Right ventricle myocardium superior (tissue), 1 donor: ENCODE results near the gene TMEM217. TPM values are rescaled to one million over a fixed set of nuclear protein-coding genes. Genes with fewer than 3 reads are reported as not detected.
"Not testable (repeated sequence)": the region's sequence is repeated elsewhere in the genome, so short reads cannot be mapped to it uniquely, and the experiment has no call there.

ENCODE experiments used
- ATAC-seq: fragments of 200-7000 bp; cut with Tn5 transposase; one replicate; pipeline ENCODE4 v1.9.1; 2020; ENCODE audit warnings: mild to moderate bottlenecking; ENCODE audit not compliant: poor library complexity
- DNase-seq: peaks from one replicate; pipeline ENCODE4 v3.0.0-alpha.2; 2020
- intact Hi-C: fragments of 100-400 bp; cut with DNase I; formaldehyde crosslinking; loops from one replicate; pipeline ENCODE4 v1.11.2; 2022
- total RNA-seq: library from RNA; stranded (reverse); fragmentation: NEBNext Ultra II Directional; extraction: Animal tissue kit (Norgen Biotek cat#: 25700); gene quantifications from one replicate; pipeline ENCODE4 v1.2.1, GENCODE V29; 2021
- donor health status: DM: no; HTN: yes; CAD: no; lungs with severe emphysema.

TMEM217 gene
- total RNA-seq, 1 donor from 2014 or later = not detected

GRCh38 chr6:37202788-37203491 lies 55.0 kb downstream of the TMEM217 start:
- intact Hi-C loops = loop anchor here (10.0 kb wide), 1 partner anchor 438 kb away; no protein-coding TSS in a partner anchor
- no peak for ATAC-seq

DNA sequence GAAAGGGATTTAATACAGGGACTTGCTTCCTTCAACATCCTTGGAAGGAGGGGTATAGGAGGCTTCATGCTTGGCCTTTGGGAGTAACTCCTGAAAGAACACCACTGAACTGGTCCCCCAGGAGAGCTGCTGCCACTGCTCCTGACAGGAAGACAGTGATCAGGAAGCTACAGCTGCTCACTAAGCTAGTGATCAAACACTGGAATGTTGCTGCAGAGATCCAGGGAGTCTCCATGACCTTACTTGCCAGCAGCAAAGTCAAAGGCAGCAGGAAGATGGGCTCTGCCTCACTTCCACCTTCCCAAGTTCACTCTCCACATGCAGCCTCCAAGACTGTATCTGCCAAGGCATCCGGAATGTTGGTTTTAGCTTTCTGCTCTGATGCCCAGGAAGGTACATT lies 56.2 kb downstream of the TMEM217 start:
- DNase-seq = no peak
- ATAC-seq = no peak
- intact Hi-C loops = loop anchor here (10.0 kb wide), 1 partner anchor 437 kb away; no protein-coding TSS in a partner anchor

More at GRCh38 chr6:37202788-37203491, 55.0 kb downstream of the TMEM217 start:
- no peak for DNase-seq

- intact Hi-C loops = loop anchor here (10.0 kb wide), 1 partner anchor 435 kb away; no protein-coding TSS in a partner anchor
- ATAC-seq = no peak
- DNase-seq = no peak
Measured at GRCh38 chr6:37200085-37200484, 57.9 kb downstream of the TMEM217 start.

DNA sequence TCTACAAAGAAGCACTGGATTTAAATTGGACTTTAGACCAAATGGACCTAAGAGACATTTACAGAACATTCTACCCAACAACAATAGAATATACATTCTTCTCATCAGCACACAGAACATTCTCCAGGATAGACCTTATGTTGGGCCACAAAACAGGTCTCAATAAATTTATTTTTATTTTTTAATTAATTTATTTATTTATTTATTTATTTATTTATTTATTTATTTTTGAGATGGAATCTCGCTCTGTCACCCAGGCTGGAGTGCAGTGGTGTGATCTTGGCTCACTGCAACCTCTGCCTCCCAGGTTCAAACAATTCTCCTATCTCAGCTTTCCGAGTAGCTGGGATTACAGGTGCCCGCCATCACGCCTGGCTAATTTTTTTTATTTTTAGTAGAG lies 61.5 kb downstream of the TMEM217 start:
- ATAC-seq, DNase-seq, intact Hi-C loops: not testable (repeated sequence)

- intact Hi-C loops = not testable (repeated sequence)
Measured at GRCh38 chr6:37194886-37195285, 63.1 kb downstream of the TMEM217 start.

GRCh38 chr6:37192666-37193065 lies 65.3 kb downstream of the TMEM217 start:
- ATAC-seq = no peak
- intact Hi-C loops = no loop called here

More at GRCh38 chr6:37194886-37195285, 63.1 kb downstream of the TMEM217 start:
- ATAC-seq, DNase-seq: not testable (repeated sequence)

DNA sequence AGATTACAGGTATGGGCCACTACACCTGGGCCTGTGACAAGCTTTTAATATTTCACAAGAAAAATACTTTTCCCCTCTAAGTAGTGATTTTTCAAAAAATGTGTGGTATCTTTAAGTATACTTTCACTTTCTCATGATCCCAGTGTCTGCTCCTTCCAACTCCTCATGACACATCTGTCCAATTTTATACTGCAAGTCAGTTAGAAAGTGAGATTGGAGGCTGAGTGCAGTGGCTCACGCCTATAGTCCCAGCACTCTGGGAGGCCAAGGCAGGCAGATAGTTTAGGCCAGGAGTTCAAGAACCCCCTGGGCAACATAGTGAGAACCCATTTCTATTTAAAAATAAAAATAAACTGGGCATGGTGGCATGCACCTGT lies 67.8 kb downstream of the TMEM217 start:
- intact Hi-C loops = no loop called here
- no peak for DNase-seq
- ATAC-seq = no peak

More at GRCh38 chr6:37192666-37193065, 65.3 kb downstream of the TMEM217 start:
- no peak for DNase-seq

GRCh38 chr6:37188962-37189510 lies 68.9 kb downstream of the TMEM217 start:
- DNase-seq (no peak), ATAC-seq (no peak)
- intact Hi-C loops = no loop called here

GRCh38 chr6:37187321-37188022 lies 70.5 kb downstream of the TMEM217 start:
- DNase-seq (no peak), ATAC-seq (peak; percentile 53)
- intact Hi-C loops = no loop called here

DNA sequence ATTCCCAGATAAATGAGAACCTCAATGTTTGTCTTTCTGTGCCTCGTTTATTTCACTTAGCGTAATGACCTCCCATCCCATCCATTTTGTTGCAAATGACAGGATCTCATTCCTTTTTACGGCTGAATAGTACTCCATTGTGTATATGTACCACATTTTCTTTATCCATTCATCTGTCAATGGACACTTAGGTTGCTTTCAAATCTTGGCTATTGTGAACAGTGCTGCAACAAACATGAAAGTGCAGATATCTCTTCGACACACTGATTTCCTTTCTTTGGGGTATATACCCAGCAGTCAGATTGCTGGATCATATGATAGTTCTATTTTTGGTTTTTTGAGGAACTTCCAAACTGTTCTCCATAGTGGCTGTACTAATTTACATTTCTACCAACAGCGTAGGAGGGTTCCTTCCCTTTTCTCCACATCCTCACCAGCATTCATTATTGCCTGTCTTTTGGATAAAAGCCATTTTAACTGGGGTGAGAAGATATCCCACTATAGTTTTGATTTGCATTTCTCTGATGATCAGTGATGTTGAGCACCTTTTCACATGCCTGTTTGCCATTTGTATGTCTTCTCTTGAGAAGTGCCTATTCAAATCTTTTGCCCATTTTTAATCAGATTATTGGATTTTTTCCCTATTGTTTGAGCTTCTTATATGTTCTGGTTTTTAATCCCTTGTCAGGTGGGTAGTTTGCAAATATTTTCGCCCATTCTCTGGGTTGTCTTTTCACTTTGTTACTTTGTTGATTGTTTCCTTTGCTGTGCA lies 71.8 kb downstream of the TMEM217 start:
- DNase-seq, intact Hi-C loops: not testable (repeated sequence)
- ATAC-seq = peak; percentile 37

GRCh38 chr6:37182736-37183590 lies 75.0 kb downstream of the TMEM217 start:
- DNase-seq (no peak), ATAC-seq (peak; percentile 79)
- intact Hi-C loops = no loop called here

DNA sequence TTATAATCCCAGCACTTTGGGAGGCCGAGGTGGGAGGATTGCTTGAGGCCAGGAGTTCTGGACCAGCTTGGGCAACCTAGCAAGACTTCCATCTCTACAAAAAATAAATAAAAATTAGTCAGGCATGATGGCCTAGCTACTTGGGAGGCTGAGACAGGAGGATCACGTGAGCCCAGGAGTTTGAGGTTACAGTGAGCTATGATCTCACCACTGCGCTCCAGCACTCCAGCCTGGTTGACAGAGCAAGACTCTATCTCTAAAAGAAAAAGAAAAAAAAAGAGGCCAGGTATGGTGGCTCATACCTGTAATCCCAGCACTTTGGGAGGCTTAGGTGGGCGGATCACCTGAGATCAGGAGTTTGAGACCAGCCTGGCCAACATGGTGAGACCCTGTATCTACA lies 77.3 kb downstream of the TMEM217 start:
- DNase-seq, ATAC-seq, intact Hi-C loops: not testable (repeated sequence)

DNA sequence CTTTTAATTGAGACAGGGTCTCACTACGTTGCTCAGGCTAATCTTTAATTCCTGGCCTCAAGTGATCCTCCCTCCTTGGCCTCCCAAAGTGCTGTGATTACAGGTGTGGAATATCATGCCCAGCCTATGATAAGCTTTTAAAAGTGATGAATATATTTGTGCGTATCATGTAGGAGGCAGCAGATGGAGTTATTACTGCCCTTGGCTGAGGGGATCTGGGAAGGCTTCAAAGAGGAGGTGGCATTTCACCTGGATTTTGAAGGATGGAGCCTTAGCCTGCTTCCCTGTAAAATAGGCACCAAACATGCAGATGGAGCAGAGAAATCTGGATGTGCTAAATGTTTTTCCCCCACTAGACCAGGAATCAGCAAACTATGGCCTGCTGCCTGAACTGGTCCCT lies 77.9 kb downstream of the TMEM217 start:
- ATAC-seq (no peak), DNase-seq (no peak)

DNA sequence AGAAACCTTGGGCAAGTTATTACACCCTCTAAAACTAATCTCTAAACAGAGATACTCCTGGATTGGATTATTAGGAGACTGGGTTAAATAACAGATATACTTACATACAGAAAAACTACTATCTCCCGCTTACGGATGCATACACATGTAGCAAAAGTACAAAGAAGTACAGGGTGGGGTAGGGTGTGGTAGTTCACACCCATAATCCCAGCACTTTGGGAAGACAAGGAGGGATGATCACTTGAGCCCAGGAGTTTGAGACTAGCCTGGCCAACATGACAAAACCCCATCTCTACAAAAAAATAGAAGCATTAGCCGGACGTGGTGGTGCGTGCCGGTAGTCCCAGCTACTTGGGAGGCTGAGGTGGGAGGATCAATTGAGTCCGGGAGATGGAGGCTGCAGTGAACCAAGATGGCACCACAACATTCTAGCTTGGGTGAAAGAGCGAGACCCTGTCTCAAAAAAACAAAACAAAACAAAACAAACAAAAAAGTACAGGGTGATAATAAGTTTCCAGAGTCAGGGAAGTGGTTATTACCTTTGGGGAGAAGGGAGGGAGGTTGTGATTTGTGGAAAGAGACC lies 79.9 kb downstream of the TMEM217 start:
- intact Hi-C loops = no loop called here
- DNase-seq (no peak), ATAC-seq (no peak)

More for the DNA sequence above, 77.9 kb downstream of the TMEM217 start:
- intact Hi-C loops = no loop called here

DNA sequence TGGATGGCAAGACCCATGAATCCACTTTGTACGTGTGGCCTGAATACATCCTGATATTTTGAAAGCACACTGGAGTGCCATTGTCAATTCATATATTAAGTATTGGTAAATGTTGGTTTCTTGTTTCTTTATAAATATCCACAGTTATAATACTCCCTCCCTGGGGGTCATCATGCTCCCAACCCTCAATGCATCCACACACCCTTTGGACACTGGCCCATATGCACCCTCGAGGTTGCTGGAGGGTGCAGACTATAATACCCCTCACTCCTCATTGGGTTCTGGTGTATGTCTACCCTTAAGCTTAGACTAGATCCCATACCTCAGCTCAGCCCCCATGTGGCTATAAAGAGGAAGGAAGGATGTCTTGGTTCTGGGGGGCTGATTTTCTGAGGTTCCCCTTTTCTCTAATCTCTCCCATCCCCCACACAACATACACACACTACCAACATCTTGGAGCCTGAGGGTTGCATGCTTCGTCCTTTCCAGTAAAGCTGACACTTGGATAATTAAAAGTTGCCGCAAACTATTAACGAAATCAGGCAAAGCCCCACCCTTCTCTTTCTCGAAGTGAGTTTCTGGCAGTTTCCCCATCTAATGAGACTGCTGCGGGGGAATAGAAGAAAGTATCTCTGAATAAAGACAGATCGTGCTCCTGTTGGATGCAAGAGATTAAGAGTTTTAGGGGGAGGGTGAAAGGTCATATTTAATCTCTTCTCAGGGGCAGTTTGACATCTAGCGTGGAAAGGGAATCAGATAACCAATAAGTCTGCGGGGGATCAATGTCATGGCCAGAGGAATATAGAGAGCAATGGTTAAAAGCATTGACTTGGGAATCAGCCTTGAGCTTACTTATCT lies 80.6 kb downstream of the TMEM217 start:
- no peak for DNase-seq
- intact Hi-C loops = no loop called here
- no peak for ATAC-seq

- ATAC-seq = no peak
- DNase-seq = no peak
- intact Hi-C loops = no loop called here
Measured at GRCh38 chr6:37176268-37177076, 81.5 kb downstream of the TMEM217 start.
